Skeletal muscle tissue (tissue), 4 donors: ENCODE results near the gene KCNA5. TPM values are rescaled to one million over a fixed set of nuclear protein-coding genes. Genes with fewer than 3 reads are reported as not detected.

Source experiments
- H3K27ac ChIP-seq: one replicate; pipeline ENCODE4 v1.7.0; 2013; ENCODE audit warnings: mild to moderate bottlenecking, low read depth, low read length, inconsistent platforms
- H3K27me3 ChIP-seq, 3 donors: one replicate each; pipeline ENCODE4 v1.7.0; 2013; ENCODE audit warnings: low read length in 3 of 3; ENCODE audit not compliant: control insufficient read depth in 3 of 3, insufficient read depth in 3 of 3
- H3K36me3 ChIP-seq, 3 donors: one replicate each; pipeline ENCODE4 v1.7.0; 2013; ENCODE audit warnings: low read length in 3 of 3; ENCODE audit not compliant: control insufficient read depth in 3 of 3, insufficient read depth in 3 of 3
- H3K4me1 ChIP-seq, 3 donors: one replicate each; pipeline ENCODE4 v1.7.0; 2013; ENCODE audit warnings: low read length in 3 of 3, mild to moderate bottlenecking in 3 of 3; ENCODE audit not compliant: control insufficient read depth in 3 of 3, insufficient read depth in 3 of 3
- H3K4me3 ChIP-seq, 3 donors: one replicate each; pipeline ENCODE4 v1.7.0; 2013; ENCODE audit warnings: low read length in 3 of 3
- H3K9ac ChIP-seq, 3 donors: one replicate each; pipeline ENCODE4 v1.7.0; 2013; ENCODE audit warnings: low read length in 3 of 3, mild to moderate bottlenecking in 3 of 3, moderate library complexity in 2 of 3, low read depth in 1 of 3
- H3K9me3 ChIP-seq, 3 donors: one replicate each; pipeline ENCODE4 v1.7.0; 2013; ENCODE audit warnings: low read length in 3 of 3; ENCODE audit not compliant: control insufficient read depth in 3 of 3
- total RNA-seq: library from RNA; depleted of rRNA; stranded (reverse); fragments of >200 nt; gene quantifications from one replicate; pipeline ENCODE4 v1.2.3, GENCODE V29; 2014
- donor health status: Osteomylitis.

KCNA5 gene
- total RNA-seq, 1 donor from 2014 or later = 3.7 TPM

DNA sequence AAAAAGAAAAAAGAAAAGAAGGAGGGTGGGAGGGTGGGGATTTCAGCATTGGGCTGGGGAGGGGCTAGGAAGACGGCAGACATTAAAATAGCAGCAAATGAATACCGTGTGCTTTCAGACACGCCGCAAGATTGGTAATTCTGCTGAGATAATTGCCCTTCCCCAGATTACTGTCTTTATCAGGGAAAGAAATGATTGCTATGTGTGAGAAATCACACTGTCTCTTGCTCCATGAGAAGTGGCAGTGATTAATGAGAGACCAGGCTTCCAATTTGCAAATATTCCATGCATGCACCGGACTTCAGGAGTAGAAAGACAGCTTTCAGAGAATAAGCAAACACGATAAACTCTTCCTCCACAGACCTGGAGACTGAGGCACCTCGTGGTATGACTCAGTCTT lies 7.6 kb upstream of the KCNA5 start:
- Histone ChIP-seq H3K9me3 (no peaks in the 10 kb centered on the region), H3K27me3 (peaks cover 0 to 5% (median 0%) of the 10 kb centered on the region in 3 donors), H3K4me3 (no peak overlapping the region), H3K36me3 (no peaks in the 10 kb centered on the region), H3K4me1 (no peaks in the 10 kb centered on the region), H3K9ac (no peak overlapping the region), H3K27ac (no peak overlapping the region)

DNA sequence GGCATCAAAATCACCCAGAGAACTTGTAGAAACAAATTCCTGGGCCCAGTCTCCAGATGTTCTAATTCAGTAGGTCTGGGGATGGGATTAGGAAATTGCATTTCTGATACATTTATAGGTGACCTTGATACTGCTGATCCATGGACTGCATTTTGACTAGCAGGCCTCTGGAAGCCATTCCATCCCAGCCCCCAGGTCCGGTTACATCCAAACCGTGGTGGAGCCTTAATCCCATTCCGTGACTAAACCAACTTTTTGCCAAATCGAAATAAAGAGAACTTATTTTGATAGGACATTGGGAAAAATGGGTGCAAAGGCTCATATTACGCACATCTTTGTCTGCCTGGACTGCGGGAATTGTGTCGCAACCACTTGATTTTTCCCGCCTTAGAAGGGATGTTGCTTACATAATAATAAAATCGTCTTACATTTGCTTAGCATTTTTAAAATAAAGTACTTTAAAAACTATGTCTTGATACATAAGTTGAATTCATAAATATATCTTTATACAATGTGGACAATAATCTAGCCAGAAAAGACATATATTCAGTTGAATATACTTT lies 5.8 kb upstream of the KCNA5 start:
- Histone ChIP-seq H3K36me3 (no peaks in the 10 kb centered on the region), H3K4me3 (no peak overlapping the region), H3K9me3 (no peaks in the 10 kb centered on the region), H3K4me1 (no peaks in the 10 kb centered on the region), H3K27ac (no peak overlapping the region), H3K27me3 (peaks cover 2 to 17% (median 12%) of the 10 kb centered on the region in 3 donors), H3K9ac (no peak overlapping the region)

DNA sequence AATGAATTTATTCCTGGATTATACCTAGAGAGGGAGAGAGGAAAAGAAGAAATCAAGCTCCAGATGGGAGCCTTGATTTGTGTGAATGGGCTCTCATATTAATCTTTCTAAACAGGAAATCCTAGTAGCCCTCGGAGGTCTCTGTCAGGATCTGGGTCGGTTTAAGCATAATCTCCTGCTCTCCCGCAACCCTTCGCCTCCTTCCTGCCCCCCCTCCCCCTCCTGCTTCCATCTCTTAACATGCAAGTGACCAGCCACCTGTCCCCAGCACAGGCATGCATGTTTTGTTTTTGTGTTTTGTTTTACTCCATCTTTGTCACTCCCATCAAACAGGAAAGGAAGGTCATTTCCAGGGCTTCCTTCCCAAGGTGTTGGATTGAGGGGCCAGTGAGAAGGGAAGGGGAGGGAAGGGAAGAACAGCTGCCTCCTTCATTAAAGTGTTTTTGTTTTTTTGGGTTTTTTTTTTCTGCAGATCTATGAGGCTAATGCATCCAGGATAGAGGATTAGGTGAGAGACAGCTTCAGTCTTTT lies 4.8 kb upstream of the KCNA5 start:
- Histone ChIP-seq H3K27me3 (peaks cover 10 to 27% (median 20%) of the 10 kb centered on the region in 3 donors), H3K4me1 (no peaks in the 10 kb centered on the region), H3K27ac (no peak overlapping the region), H3K4me3 (no peak overlapping the region), H3K36me3 (no peaks in the 10 kb centered on the region), H3K9ac (no peak overlapping the region), H3K9me3 (no peaks in the 10 kb centered on the region)

DNA sequence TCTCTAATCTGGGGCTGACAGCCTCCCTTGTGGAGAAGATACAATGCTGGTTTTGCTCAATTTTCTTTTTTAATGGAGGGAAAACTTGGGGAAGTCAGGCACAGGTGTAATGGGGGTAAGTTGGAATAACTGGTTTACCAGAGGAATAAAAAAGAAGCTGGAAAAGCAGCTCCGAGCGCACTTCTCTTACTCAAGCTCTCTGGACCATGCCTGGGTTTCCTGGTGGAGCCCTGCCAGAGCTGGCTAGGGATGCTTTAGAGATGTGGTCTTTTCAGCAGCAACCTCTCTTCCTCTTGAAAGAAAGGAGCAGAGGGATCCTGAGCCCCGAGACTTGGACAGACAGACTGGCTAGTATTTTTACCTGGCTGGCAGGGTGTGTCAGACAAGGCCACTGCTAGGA lies 3.9 kb upstream of the KCNA5 start:
- H3K9ac ChIP-seq = no peak overlapping the region
- no peaks in the 10 kb centered on the region for H3K4me1 ChIP-seq
- no peaks in the 10 kb centered on the region for H3K9me3 ChIP-seq
- H3K27ac ChIP-seq = no peak overlapping the region
- H3K36me3 ChIP-seq = no peaks in the 10 kb centered on the region
- no peak overlapping the region for H3K4me3 ChIP-seq
- H3K27me3 ChIP-seq = peaks cover 20 to 37% (median 29%) of the 10 kb centered on the region in 3 donors

DNA sequence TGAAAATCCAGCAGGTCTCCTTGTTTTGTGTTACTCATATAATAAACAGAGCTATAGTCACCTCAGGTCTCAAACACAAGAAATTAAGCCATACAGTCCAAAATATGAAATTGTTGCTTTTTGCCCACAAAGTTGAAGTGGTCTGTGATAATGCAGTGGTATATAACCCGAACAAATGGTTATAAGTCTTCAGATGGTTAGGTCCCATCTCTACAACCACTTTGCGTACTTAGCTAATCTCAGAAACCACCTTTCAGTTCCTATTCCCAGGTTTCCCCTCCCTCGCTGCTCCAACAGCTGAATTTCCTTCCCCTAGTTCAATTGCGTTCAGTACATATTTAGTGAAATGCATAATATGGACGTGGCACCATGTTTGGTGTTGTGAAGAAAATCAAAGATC lies 3.3 kb upstream of the KCNA5 start:
- Histone ChIP-seq H3K9ac (no peak overlapping the region), H3K36me3 (no peaks in the 10 kb centered on the region), H3K4me1 (no peaks in the 10 kb centered on the region), H3K27ac (no peak overlapping the region), H3K9me3 (no peaks in the 10 kb centered on the region), H3K27me3 (peaks cover 23 to 42% (median 34%) of the 10 kb centered on the region in 3 donors), H3K4me3 (no peak overlapping the region)

DNA sequence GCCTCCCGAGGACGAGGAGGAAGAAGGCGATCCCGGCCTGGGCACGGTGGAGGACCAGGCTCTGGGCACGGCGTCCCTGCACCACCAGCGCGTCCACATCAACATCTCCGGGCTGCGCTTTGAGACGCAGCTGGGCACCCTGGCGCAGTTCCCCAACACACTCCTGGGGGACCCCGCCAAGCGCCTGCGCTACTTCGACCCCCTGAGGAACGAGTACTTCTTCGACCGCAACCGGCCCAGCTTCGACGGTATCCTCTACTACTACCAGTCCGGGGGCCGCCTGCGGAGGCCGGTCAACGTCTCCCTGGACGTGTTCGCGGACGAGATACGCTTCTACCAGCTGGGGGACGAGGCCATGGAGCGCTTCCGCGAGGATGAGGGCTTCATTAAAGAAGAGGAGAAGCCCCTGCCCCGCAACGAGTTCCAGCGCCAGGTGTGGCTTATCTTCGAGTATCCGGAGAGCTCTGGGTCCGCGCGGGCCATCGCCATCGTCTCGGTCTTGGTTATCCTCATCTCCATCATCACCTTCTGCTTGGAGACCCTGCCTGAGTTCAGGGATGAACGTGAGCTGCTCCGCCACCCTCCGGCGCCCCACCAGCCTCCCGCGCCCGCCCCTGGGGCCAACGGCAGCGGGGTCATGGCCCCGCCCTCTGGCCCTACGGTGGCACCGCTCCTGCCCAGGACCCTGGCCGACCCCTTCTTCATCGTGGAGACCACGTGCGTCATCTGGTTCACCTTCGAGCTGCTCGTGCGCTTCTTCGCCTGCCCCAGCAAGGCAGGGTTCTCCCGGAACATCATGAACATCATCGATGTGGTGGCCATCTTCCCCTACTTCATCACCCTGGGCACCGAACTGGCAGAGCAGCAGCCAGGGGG lies 979 bp downstream of the KCNA5 start:
- Histone ChIP-seq H3K9me3 (no peaks in the 10 kb centered on the region), H3K9ac (peak overlapping the region in 1 of 3 donors; percentile 45), H3K4me1 (peaks cover 0 to 4% (median 2%) of the 10 kb centered on the region in 3 donors), H3K27me3 (peaks cover 31 to 62% (median 58%) of the 10 kb centered on the region in 3 donors), H3K36me3 (no peaks in the 10 kb centered on the region), H3K27ac (no peak overlapping the region), H3K4me3 (no peak overlapping the region)

DNA sequence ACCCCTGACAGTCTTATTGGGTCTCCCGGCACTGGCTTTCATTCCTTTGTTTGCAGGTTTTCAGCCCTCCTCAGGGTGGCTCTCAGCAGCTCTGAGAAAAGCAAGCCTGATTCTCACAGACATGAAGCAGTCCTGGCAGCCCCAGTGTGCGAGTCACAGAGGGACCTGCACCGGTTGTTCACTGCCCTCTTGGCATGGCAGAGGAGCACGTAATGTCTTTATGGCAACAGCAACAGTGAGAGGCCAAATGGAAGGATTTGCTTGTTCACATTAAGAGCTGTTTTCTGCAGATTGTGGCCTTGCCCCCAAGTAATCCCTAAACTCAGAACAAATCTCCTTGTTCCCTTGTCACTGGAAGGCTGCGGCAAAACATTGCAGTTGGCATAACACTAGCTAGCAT lies 3.4 kb downstream of the KCNA5 start:
- Histone ChIP-seq H3K27ac (no peak overlapping the region), H3K9ac (peak overlapping the region in 1 of 3 donors; percentile 33), H3K27me3 (peaks cover 31 to 61% (median 53%) of the 10 kb centered on the region in 3 donors), H3K36me3 (no peaks in the 10 kb centered on the region), H3K4me1 (peaks cover under 1 to 4% (median 2%) of the 10 kb centered on the region in 3 donors), H3K9me3 (no peaks in the 10 kb centered on the region), H3K4me3 (no peak overlapping the region)

DNA sequence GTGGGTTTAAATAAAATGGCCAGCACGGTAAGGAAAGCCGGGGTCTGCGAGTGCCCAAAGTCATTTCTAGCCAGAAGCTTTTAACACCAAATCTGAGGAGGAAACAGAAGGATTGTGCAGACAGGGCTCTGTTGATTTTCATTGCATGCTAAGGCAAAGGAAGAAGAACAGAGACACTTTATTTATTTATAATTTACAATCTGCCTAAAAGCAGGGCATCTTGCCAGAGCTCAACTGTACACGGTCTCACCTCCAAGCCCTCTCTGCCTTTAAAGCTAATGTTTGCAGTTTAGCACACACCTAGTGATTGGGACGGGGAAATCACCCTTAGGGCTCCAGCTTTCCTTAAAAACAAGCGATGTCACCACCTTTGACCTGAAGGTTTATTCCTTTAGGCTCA lies 4.0 kb downstream of the KCNA5 start:
- Histone ChIP-seq H3K4me3 (no peak overlapping the region), H3K4me1 (peaks cover 2 to 4% (median 4%) of the 10 kb centered on the region in 3 donors), H3K27me3 (peaks cover 30 to 55% (median 47%) of the 10 kb centered on the region in 3 donors), H3K36me3 (no peaks in the 10 kb centered on the region), H3K27ac (no peak overlapping the region), H3K9ac (no peak overlapping the region), H3K9me3 (no peaks in the 10 kb centered on the region)

DNA sequence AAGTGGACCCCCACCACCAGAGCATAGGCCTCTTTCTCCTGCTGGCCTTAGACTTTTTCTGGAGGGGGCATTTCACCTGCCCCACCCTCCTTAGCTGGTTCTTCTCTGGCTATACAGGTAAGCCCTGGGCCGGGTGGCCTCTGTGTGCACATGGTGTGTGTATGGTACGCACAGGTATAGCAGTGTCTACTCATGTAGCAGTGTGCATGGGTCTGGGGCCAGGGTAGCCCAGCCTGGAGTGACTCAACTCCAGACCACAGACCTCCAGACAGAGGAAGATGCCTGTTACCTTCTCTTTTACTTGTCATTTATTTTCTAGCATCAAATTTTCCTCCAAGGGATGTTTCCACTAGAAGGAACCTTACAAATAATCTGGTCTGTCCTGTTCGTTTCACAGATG lies 6.9 kb downstream of the KCNA5 start:
- H3K4me1 ChIP-seq = peaks cover 2 to 4% (median 4%) of the 10 kb centered on the region in 3 donors
- H3K4me3 ChIP-seq = no peak overlapping the region
- H3K9me3 ChIP-seq = no peaks in the 10 kb centered on the region
- H3K27me3 ChIP-seq = peaks cover 7 to 29% (median 19%) of the 10 kb centered on the region in 3 donors
- H3K36me3 ChIP-seq = no peaks in the 10 kb centered on the region
- H3K27ac ChIP-seq = no peak overlapping the region
- no peak overlapping the region for H3K9ac ChIP-seq

DNA sequence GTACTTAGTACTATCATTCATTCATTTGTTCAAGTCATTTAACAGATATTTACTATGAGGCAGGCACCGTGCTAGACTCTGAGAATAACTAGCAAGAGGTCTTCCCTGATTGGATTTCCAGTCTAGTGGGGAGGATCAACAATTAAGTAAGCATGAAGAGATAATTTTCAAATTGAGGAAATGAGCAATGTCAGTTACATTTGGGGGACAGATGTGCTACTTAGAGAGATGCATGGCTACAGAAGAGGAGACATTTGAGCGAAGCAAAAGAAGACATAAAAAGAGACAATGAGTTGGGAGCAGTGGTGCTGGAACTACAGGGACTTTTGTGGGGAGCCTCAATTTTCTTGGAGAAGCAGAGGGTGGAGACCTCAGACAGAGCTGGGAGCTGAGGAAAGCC lies 7.7 kb downstream of the KCNA5 start:
- Histone ChIP-seq H3K9ac (no peak overlapping the region), H3K4me1 (peaks cover 2 to 4% (median 4%) of the 10 kb centered on the region in 3 donors), H3K27me3 (peaks cover 3 to 25% (median 13%) of the 10 kb centered on the region in 3 donors), H3K36me3 (no peaks in the 10 kb centered on the region), H3K4me3 (no peak overlapping the region), H3K9me3 (no peaks in the 10 kb centered on the region), H3K27ac (no peak overlapping the region)
